ENCODE data around the gene MEX3D.
"Not testable (repeated sequence)": the region's sequence is repeated elsewhere in the genome, so short reads cannot be mapped to it uniquely, and the experiment has no call there.

MEX3D gene

GRCh38 chr19:1520203-1520780 lies 47.8 kb downstream of the MEX3D start:
- no peak for ATAC-seq

DNA sequence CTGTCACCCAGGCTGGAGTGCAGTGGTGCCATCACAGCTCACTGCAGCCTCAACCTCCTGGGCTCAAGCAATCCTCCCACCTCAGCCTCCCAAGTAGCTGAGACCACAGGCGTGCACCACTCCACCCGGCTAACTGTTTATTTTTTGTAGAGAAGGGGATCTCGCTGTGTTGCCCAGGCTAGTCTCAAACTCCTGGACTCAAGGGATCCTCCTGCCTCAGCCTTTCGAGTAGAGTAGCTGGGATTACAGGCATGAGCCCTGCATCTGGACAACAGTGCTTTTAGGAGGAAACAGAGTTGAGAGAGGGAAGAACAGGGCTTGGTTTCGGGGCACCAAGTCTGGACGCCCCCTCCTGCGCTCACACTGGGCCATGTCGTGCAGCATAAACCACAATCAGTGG lies 48.3 kb downstream of the MEX3D start:
- not testable (repeated sequence) for ATAC-seq

More at GRCh38 chr19:1520203-1520780, 47.8 kb downstream of the MEX3D start:
- TF ChIP-seq SNAI2 (CRISPR knock-in tag; IDR thresholded peaks at IDR 0.05): no peak
- no peak for TF ChIP-seq TOX (CRISPR knock-in tag; IDR thresholded peaks at IDR 0.05; ENCODE audit: borderline replicate concordance)
- TF ChIP-seq ARNTL (CRISPR knock-in tag; IDR thresholded peaks at IDR 0.05; ENCODE audit: borderline replicate concordance, low read depth): no peak
- no peak for TF ChIP-seq OSR1 (CRISPR knock-in tag; IDR thresholded peaks at IDR 0.05)
- no peak for TF ChIP-seq CSRNP3 (CRISPR knock-in tag; IDR thresholded peaks at IDR 0.05)
- no peak for TF ChIP-seq PATZ1 (CRISPR knock-in tag; IDR thresholded peaks at IDR 0.05; ENCODE audit: borderline replicate concordance)

GRCh38 chr19:1518471-1518870 lies 49.7 kb downstream of the MEX3D start:
- TF ChIP-seq ZFP30 (CRISPR knock-in tag; IDR thresholded peaks at IDR 0.05): no peak
- no peak for TF ChIP-seq ARNTL (CRISPR knock-in tag; IDR thresholded peaks at IDR 0.05; ENCODE audit: borderline replicate concordance, low read depth)
- no peak for TF ChIP-seq TSHZ2 (CRISPR knock-in tag; IDR thresholded peaks at IDR 0.05)
- ATAC-seq: no peak

GRCh38 chr19:1516395-1516753 lies 51.8 kb downstream of the MEX3D start:
- TF ChIP-seq OSR1 (CRISPR knock-in tag; IDR thresholded peaks at IDR 0.05) (no peak), TOX (CRISPR knock-in tag; IDR thresholded peaks at IDR 0.05; ENCODE audit: borderline replicate concordance) (no peak), SNAI2 (CRISPR knock-in tag; IDR thresholded peaks at IDR 0.05) (no peak), ESRRG (CRISPR knock-in tag; IDR thresholded peaks at IDR 0.05) (no peak), ZNF70 (CRISPR knock-in tag; IDR thresholded peaks at IDR 0.05) (no peak), BACH2 (CRISPR knock-in tag; IDR thresholded peaks at IDR 0.05; ENCODE audit: borderline replicate concordance) (no peak), GLIS3 (CRISPR knock-in tag; IDR thresholded peaks at IDR 0.05) (no peak)

DNA sequence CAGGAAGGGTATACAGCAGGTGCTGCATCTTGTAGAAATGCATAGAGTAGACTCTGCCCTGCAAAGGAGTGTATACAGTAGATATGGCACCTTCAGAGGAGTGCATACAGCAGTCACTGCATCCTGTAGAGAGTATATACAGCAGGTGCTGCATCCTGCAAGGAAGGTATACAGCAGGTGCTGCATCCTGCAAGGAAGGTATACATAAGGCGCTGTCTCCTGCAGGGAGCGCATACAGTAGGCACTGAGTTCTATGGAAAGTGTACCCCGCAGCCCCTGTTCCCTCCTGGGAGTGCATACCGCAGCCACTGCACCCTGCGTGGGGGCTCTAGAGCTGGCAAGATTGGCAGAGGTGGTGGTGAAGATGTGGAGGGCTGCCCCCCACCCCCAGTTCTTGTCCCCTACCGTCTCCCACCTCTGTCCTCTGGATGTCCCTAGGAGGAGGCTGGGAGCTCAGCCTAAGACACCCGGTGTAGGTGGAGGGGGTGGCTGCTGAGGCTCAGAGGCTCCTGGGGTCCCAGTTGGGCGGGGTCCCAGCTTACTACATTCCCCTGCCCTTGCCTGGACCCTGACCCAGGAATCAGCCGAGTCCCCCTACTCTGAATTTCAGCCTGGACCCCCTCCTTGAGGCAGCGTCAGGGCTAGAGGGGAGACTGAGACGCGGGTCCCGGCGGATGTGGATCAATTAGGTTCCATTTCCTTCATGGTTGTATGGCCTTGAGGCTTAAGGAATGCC lies 53.0 kb downstream of the MEX3D start:
- TF ChIP-seq ZC3H10 (CRISPR knock-in tag; IDR thresholded peaks at IDR 0.05) (no peak), ZNF565 (CRISPR knock-in tag; conservative IDR thresholded peaks at IDR 0.05; ENCODE audit: low read depth) (no peak), ARNTL (CRISPR knock-in tag; IDR thresholded peaks at IDR 0.05; ENCODE audit: borderline replicate concordance, low read depth) (no peak), CSDC2 (CRISPR knock-in tag; IDR thresholded peaks at IDR 0.05) (no peak), ISL1 (CRISPR knock-in tag; IDR thresholded peaks at IDR 0.05) (no peak), PPARA (CRISPR knock-in tag; IDR thresholded peaks at IDR 0.05; ENCODE audit: borderline replicate concordance) (no peak), BACH2 (CRISPR knock-in tag; IDR thresholded peaks at IDR 0.05; ENCODE audit: borderline replicate concordance) (no peak)
- ATAC-seq: no peak

More at GRCh38 chr19:1516395-1516753, 51.8 kb downstream of the MEX3D start:
- no peak for ATAC-seq

DNA sequence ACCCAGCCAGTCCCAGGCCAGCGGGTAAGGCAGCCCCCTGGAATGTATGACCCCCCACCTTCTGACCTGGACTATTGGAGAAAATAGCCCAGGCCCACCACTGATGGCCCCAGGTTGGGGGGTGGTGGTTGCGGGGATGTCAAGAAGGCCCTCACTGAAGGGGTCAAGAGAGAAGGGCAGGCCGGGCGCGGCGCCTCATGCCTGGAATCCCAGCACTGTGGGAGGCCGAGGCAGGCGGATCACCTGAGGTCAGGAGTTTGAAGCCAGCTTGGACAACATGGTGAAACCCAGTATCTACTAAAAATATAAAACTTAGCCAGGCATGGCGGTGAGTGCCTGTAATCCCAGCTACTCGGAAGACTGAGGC lies 53.8 kb downstream of the MEX3D start:
- ATAC-seq: no peak
- TF ChIP-seq BACH2 (CRISPR knock-in tag; IDR thresholded peaks at IDR 0.05; ENCODE audit: borderline replicate concordance): no peak
- no peak for TF ChIP-seq CSRNP3 (CRISPR knock-in tag; IDR thresholded peaks at IDR 0.05)
- no peak for TF ChIP-seq PPARA (CRISPR knock-in tag; IDR thresholded peaks at IDR 0.05; ENCODE audit: borderline replicate concordance)
- TF ChIP-seq ZC3H10 (CRISPR knock-in tag; IDR thresholded peaks at IDR 0.05): no peak
- TF ChIP-seq TOX (CRISPR knock-in tag; IDR thresholded peaks at IDR 0.05; ENCODE audit: borderline replicate concordance): no peak
- TF ChIP-seq ARNTL (CRISPR knock-in tag; IDR thresholded peaks at IDR 0.05; ENCODE audit: borderline replicate concordance, low read depth): no peak
- TF ChIP-seq ZNF70 (CRISPR knock-in tag; IDR thresholded peaks at IDR 0.05): no peak
- TF ChIP-seq ZFP30 (CRISPR knock-in tag; IDR thresholded peaks at IDR 0.05): no peak
- no peak for TF ChIP-seq TSHZ2 (CRISPR knock-in tag; IDR thresholded peaks at IDR 0.05)
